Thymus (tissue), 11 donors: ENCODE data around the gene HAGHL. TPM values are rescaled to one million over a fixed set of nuclear protein-coding genes. Genes with fewer than 3 reads are reported as not detected.

ENCODE experiments used
- DNase-seq, 9 donors: peaks; one replicate each; pipeline ENCODE4 v3.0.0-alpha.2; 2013; ENCODE audit warnings: low spot score in 9 of 9, low read depth in 6 of 9, missing footprints in 1 of 9
- H3K27ac ChIP-seq, 2 donors: one replicate each; pipeline ENCODE4 v1.5.1; 2013; ENCODE audit warnings: control low read depth in 1 of 2, low read depth in 1 of 2, low read length in 1 of 2, mild to moderate bottlenecking in 1 of 2, moderate library complexity in 1 of 2
- H3K27me3 ChIP-seq, 2 donors: one replicate each; pipeline ENCODE4 v1.5.1; 2013; ENCODE audit warnings: low read length in 1 of 2; ENCODE audit not compliant: control insufficient read depth in 2 of 2, insufficient read depth in 1 of 2
- H3K36me3 ChIP-seq, 2 donors: one replicate each; pipeline ENCODE4 v1.5.1; 2013; ENCODE audit warnings: low read length in 1 of 2, mild to moderate bottlenecking in 1 of 2, moderate library complexity in 1 of 2; ENCODE audit not compliant: control insufficient read depth in 2 of 2, insufficient read depth in 2 of 2
- H3K4me1 ChIP-seq, 2 donors: one replicate each; pipeline ENCODE4 v1.5.1; 2013; ENCODE audit warnings: low read length in 2 of 2; ENCODE audit not compliant: control insufficient read depth in 2 of 2, insufficient read depth in 2 of 2
- H3K4me3 ChIP-seq, 2 donors: one replicate each; pipeline ENCODE4 v1.5.1; 2013; ENCODE audit warnings: low read length in 2 of 2, control low read depth in 1 of 2, mild to moderate bottlenecking in 1 of 2
- H3K9me3 ChIP-seq, 2 donors: one replicate each; pipeline ENCODE4 v1.5.1; 2013; ENCODE audit warnings: low read length in 1 of 2, mild to moderate bottlenecking in 1 of 2; ENCODE audit not compliant: control insufficient read depth in 2 of 2, insufficient read depth in 1 of 2
- WGBS: extraction: QIAGEN DNeasy Blood & Tissue Kit; methylation state at CpG from one replicate; pipeline ENCODE4 v1.1.7; 2013; 5-methylcytosine and 5-hydroxymethylcytosine counted together
- polyA plus RNA-seq: library from polyadenylated mRNA; stranded (reverse); fragments of 200-250 nt; gene quantifications from one replicate; pipeline ENCODE4 v1.2.3, GENCODE V29; 2013
- total RNA-seq: library from RNA; stranded (reverse); fragments of 120-200 nt; gene quantifications from one replicate; pipeline ENCODE4 v1.2.4, GENCODE V29; 2013
- donor health status: healthy.

Gene HAGHL
- total and polyA plus RNA-seq, 2 donors: 15.7 to 50.6 TPM

DNA sequence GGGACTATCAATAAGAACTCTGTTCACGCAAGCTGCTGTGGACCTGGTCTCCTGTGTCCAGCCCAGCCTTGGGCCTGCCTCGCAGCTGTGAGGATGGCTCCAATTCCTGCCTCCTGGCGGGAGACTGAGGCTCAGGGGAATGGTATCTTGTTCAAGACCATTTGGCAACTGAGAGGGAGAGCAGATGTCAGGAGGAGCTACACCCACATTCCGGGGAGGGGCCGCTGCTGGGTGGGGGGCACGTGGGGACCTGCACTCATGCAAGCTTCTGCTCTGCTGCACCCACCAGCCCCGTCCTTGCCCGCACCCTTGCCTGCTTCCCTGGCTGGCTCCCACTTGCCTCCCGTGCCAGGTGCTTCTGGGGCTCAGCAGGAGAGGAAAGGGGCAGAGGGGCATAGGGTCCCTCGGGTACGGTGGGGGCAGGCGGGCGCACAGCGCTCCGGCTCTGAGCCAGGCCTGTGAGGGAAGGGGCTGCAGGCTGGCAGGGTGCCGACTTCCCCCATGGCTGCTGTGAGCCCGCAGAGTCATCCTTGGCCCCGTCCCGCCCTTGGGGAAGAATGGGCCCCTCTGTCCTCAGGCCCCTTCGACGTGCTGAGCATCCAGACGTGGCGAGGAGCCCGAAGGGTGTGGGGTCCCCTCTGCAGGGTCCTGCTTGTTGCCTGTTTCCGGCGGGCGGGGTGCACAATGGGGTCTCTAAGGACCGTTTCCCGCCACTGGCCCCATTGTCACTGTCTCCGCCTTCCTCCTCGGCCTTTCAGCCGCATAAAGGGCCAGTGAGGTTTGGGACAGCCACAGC is 9.3 kb upstream of the HAGHL start:
- peaks cover 0 to 12% of the 10 kb centered on the region in 2 donors for H3K9me3 ChIP-seq
- WGBS: 89% methylated on average over 32 of the region's 32 CpGs
- no peaks in the 10 kb centered on the region for H3K36me3 ChIP-seq
- H3K27me3 ChIP-seq: peaks cover 4 to 49% of the 10 kb centered on the region in 2 donors
- H3K4me1 ChIP-seq: peaks cover 44 to 68% of the 10 kb centered on the region in 2 donors
- no peak overlapping the region for H3K4me3 ChIP-seq
- H3K27ac ChIP-seq: no peak overlapping the region
- DNase-seq: no peak

DNA sequence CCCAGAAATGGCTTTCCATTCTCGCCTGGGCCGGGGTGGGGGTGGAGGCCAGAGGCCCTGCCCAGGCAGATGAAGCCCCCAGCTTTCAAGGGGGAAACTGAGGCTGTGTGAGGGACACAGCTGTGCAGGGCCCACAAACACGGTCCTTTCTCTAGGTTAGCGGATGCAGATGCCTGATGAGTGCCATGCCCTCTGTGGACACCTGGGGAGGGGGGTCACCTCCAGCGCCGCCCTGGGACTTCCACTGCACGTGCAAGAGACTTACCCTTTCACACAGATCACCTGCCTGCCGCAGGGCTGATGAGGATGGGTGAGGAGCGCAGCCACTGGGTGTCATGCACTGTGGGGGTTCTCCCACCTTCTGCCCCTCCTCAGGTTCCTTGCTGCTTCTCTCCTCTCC is 8.5 kb upstream of the HAGHL start:
- Histone ChIP-seq H3K27ac (no peak overlapping the region), H3K4me3 (no peak overlapping the region), H3K36me3 (no peaks in the 10 kb centered on the region), H3K9me3 (peaks cover 0 to 12% of the 10 kb centered on the region in 2 donors), H3K27me3 (peaks cover 4 to 45% of the 10 kb centered on the region in 2 donors), H3K4me1 (peaks cover 52 to 76% of the 10 kb centered on the region in 2 donors)
- no peak for DNase-seq
- WGBS: 96% methylated on average over 9 of the region's 9 CpGs

DNA sequence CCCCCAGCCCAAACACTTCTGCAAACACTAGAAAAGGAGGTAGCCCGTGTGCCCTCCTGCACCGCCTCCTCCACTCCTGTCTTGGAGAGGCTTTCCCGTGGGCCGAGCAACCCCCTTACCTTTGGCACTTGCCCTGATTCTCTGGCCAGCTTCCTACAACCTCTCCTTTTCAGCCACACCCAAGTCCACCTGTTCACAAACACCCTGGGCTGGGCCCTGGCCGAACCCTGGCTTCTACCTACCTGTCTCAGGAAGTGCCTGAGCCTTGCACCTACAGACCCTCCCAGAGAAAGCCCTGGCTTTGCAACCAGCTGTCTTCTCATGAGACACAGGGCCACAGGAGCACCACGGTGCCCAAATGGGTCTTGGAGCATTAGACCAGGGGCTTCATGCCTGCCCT is 8.0 kb upstream of the HAGHL start:
- WGBS: 92% methylated on average over 6 of the region's 6 CpGs
- H3K27ac ChIP-seq: peak overlapping the region; percentile 77 to 99
- H3K4me1 ChIP-seq: peaks cover 56 to 80% of the 10 kb centered on the region in 2 donors
- H3K36me3 ChIP-seq: no peaks in the 10 kb centered on the region
- no peak for DNase-seq
- peaks cover 2 to 41% of the 10 kb centered on the region in 2 donors for H3K27me3 ChIP-seq
- H3K9me3 ChIP-seq: peaks cover 0 to 12% of the 10 kb centered on the region in 2 donors
- peak overlapping the region; percentile 23 to 93 for H3K4me3 ChIP-seq

- peaks cover 0 to 35% of the 10 kb centered on the region in 2 donors for H3K27me3 ChIP-seq
- peak overlapping the region; percentile 97 to 99 for H3K27ac ChIP-seq
- peaks cover 0 to 22% of the 10 kb centered on the region in 2 donors for H3K9me3 ChIP-seq
- H3K4me1 ChIP-seq: peaks cover 56 to 82% of the 10 kb centered on the region in 2 donors
- H3K36me3 ChIP-seq: peaks cover 0 to 3% of the 10 kb centered on the region in 2 donors
- H3K4me3 ChIP-seq: peak overlapping the region; percentile 71 to 93
- 4% methylated on average over 16 of the region's 16 CpGs for WGBS
- peak in 2 of 9 donors; percentile 67 to 85 for DNase-seq
Measured at GRCh38 chr16:719815-720446, 7.0 kb upstream of the HAGHL start.

GRCh38 chr16:720447-720989 is 6.4 kb upstream of the HAGHL start:
- Histone ChIP-seq H3K27me3 (peaks cover 0 to 33% of the 10 kb centered on the region in 2 donors), H3K9me3 (peaks cover 0 to 24% of the 10 kb centered on the region in 2 donors), H3K4me1 (peaks cover 60 to 88% of the 10 kb centered on the region in 2 donors), H3K36me3 (peaks cover 0 to 3% of the 10 kb centered on the region in 2 donors), H3K4me3 (peak overlapping the region; percentile 71 to 93), H3K27ac (peak overlapping the region; percentile 97 to 99)
- under 1% methylated on average over 38 of the region's 38 CpGs for WGBS
- peak in 5 of 9 donors; percentile 67 to 93 (median 84) for DNase-seq

DNA sequence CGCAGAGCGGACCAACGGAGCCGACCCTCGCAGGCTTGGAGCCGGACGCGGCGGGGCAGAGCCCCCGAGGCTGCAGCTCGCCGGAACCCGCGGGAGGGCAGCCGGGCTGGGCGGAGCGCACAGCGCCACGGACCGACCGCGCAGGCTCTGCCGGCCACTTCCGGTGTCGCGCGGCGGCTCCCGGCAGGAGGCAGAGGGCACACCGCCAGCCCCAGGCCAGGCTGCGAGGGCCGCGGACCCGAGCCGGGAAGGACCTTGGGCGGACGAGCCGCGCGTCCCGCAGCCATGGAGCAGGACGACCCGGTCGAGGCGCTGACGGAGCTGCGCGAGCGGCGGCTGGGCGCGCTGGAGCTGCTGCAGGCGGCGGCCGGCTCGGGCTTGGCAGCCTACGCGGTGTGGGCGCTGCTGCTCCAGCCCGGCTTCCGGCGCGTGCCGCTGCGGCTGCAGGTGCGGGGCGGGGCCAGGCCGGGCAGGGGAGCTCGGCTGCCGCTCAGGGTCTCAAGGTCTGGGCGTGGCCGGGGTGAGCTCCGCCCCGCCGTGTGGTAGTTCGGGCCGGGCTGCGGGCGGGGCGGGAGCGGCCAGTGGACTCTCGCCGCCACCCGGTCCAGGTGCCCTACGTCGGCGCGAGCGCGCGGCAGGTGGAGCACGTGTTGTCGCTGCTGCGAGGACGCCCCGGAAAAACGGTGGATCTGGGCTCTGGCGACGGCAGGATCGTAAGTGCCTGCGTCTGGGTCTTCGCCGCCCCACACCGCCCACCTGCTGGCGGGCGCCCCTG is 5.7 kb upstream of the HAGHL start, which contains the start of gene ANTKMT:
Gene ANTKMT (plus strand): TSS at position 157 of the 775 bp plus-strand sequence. CDS start 129 bp downstream, at position 286.
- Histone ChIP-seq H3K27ac (peak within 1 kb of the TSS; percentile 97 to 99), H3K4me3 (peak within 1 kb of the TSS; percentile 71 to 93), H3K36me3 (peaks cover 0 to 3% of the 10 kb centered on the region in 2 donors), H3K27me3 (peaks cover 0 to 34% of the 10 kb centered on the region in 2 donors), H3K9me3 (peaks cover 0 to 24% of the 10 kb centered on the region in 2 donors), H3K4me1 (peaks cover 62 to 90% of the 10 kb centered on the region in 2 donors)
- WGBS: under 1% methylated on average over 106 of the region's 106 CpGs
- DNase-seq: peak in 7 of 9 donors; percentile 61 to 95 (median 89)

DNA sequence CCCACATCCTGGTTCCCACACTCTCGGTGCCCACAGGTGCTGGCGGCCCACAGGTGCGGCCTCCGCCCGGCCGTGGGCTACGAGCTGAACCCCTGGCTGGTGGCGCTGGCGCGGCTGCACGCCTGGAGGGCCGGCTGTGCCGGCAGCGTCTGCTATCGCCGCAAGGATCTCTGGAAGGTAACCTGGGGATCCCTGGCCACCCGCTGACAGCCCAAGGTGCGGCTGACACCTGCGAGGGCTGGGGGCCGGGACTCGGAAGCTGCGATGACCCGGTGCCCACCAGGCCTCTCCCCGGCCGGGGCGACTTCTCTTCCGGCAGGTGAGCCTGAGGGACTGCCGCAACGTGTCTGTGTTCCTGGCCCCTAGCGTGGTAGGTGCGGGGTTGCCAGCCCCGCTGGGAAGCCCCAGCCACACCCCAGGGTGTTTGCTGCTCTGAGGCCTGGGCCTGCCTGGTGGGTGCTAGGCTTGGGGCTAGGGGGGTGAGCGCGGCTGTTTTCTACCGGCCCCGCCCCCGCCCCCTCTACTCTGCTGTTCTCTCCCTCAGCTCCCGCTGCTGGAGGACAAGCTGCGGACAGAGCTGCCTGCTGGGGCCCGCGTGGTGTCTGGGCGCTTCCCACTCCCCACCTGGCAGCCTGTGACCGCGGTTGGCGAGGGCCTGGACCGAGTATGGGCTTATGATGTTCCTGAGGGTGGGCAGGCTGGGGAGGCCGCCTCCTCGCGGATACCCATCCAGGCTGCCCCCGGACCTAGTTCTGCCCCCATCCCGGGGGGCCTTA is 5.0 kb upstream of the HAGHL start:
- Histone ChIP-seq H3K4me1 (peaks cover 63 to 88% of the 10 kb centered on the region in 2 donors), H3K27me3 (peaks cover 0 to 32% of the 10 kb centered on the region in 2 donors), H3K36me3 (peaks cover 0 to 3% of the 10 kb centered on the region in 2 donors), H3K27ac (peak overlapping the region; percentile 90 to 97), H3K9me3 (peaks cover 0 to 24% of the 10 kb centered on the region in 2 donors), H3K4me3 (peak overlapping the region; percentile 51 to 71)
- DNase-seq: no peak
- WGBS: 19% methylated on average over 51 of the region's 51 CpGs
